SK-N-SH (cell line): Measurements from ENCODE around the gene CNTNAP5. TPM values are rescaled to one million over a fixed set of nuclear protein-coding genes. Genes with fewer than 3 reads are reported as not detected.

Source experiments
- CTCF ChIA-PET: fragments of 300-600, 350-600 bp; formaldehyde crosslinking; extraction: SDS; loops from one replicate; lab custom pipeline; 2021; lab: Yijun Ruan, JAX
- POLR2A ChIA-PET: fragments of 350-600 bp; sonication (Branson Sonifier 250); formaldehyde crosslinking; extraction: SDS; loops from one replicate; lab custom pipeline; 2020; ENCODE audit warnings: antibody characterized with exemption, inconsistent platforms; lab: Yijun Ruan, JAX
- DNase-seq: peaks from one replicate; pipeline ENCODE4 v3.0.0; 2012
- H2AFZ ChIP-seq: fragments of 200-600 bp; sonication (generic); 2 replicates; pipeline ENCODE4 v1.8.1; 2016; ENCODE audit warnings: antibody characterized with exemption, mild to moderate bottlenecking, low read depth
- H3F3A ChIP-seq: fragments of 200-600 bp; sonication (generic); replicated peaks from 2 replicates; pipeline ENCODE3; 2016; ENCODE audit warnings: antibody characterized with exemption, mild to moderate bottlenecking; ENCODE audit not compliant: insufficient read depth
- H3K27ac ChIP-seq, 2 experiments: fragments of 200-500 bp in 1 of 2; fragments of 200-600 bp in 1 of 2; sonication (Bioruptor generic) in 1 of 2; sonication (generic), shearing (Covaris generic) in 1 of 2; 2 replicates each; pipeline versions ENCODE4 v1.5.1 to v1.6.1; 2014 to 2016; ENCODE audit warnings: low read depth in 2 of 2, inconsistent platforms in 1 of 2, low read length in 1 of 2, mild to moderate bottlenecking in 1 of 2, mixed read lengths in 1 of 2
- H3K27me3 ChIP-seq: fragments of 200-600 bp; sonication (generic), shearing (Covaris generic); 2 replicates; pipeline ENCODE4 v1.6.1; 2016; ENCODE audit warnings: mixed run types; ENCODE audit not compliant: insufficient read depth
- H3K36me3 ChIP-seq, 2 experiments: fragments of 200-500 bp in 1 of 2; fragments of 200-600 bp in 1 of 2; sonication (Bioruptor generic) in 1 of 2; sonication (generic) in 1 of 2; replicated peaks in 1 of 2; 2 replicates each; pipeline versions ENCODE3 to v1.5.1; 2014 to 2016; ENCODE audit warnings: low read length in 1 of 2, mild to moderate bottlenecking in 1 of 2; ENCODE audit not compliant: insufficient read depth in 2 of 2, control insufficient read depth in 1 of 2
- H3K4me1 ChIP-seq, 2 experiments: fragments of 200-500 bp in 1 of 2; fragments of 200-600 bp in 1 of 2; sonication (Bioruptor generic) in 1 of 2; sonication (generic), shearing (Covaris generic) in 1 of 2; 2 replicates each; pipeline versions ENCODE4 v1.5.1 to v1.6.1; 2014 to 2016; ENCODE audit warnings: low read depth in 1 of 2, low read length in 1 of 2, mixed run types in 1 of 2; ENCODE audit not compliant: insufficient read depth in 2 of 2, control insufficient read depth in 1 of 2
- H3K4me2 ChIP-seq: fragments of 200-600 bp; sonication (generic), shearing (Covaris generic); 2 replicates; pipeline ENCODE4 v1.6.1; 2017; ENCODE audit warnings: mixed run types
- H3K4me3 ChIP-seq, 2 experiments: fragments of 200-500 bp in 1 of 2; fragments of 200-600 bp in 1 of 2; sonication (Bioruptor generic) in 1 of 2; sonication (generic), shearing (Covaris generic) in 1 of 2; 2 replicates each; pipeline versions ENCODE4 v1.5.1 to v1.8.1; 2014 to 2016; ENCODE audit warnings: low read depth in 2 of 2, inconsistent platforms in 1 of 2, low read length in 1 of 2, mild to moderate bottlenecking in 1 of 2, mixed read lengths in 1 of 2, moderate library complexity in 1 of 2
- H3K79me2 ChIP-seq: fragments of 200-600 bp; sonication (generic); 2 replicates; pipeline ENCODE4 v1.8.1; 2017; ENCODE audit warnings: mild to moderate bottlenecking; ENCODE audit not compliant: insufficient read depth
- H3K9ac ChIP-seq: fragments of 200-600 bp; sonication (generic); 2 replicates; pipeline ENCODE4 v1.6.1; 2017; ENCODE audit warnings: mixed run types
- H3K9me2 ChIP-seq: fragments of 200-600 bp; sonication (generic); 2 replicates; pipeline ENCODE4 v1.6.1; 2017; ENCODE audit warnings: mixed run types
- H3K9me3 ChIP-seq: fragments of 200-600 bp; sonication (generic); 2 replicates; pipeline ENCODE4 v1.6.1; 2017; ENCODE audit warnings: mixed run types, mild to moderate bottlenecking, moderate library complexity
- H4K20me1 ChIP-seq: fragments of 200-600 bp; sonication (generic); 2 replicates; pipeline ENCODE4 v1.6.1; 2017; ENCODE audit warnings: mild to moderate bottlenecking, mixed run types; ENCODE audit not compliant: insufficient read depth
- CHD2 ChIP-seq: fragments of 150-350 bp; IDR thresholded peaks from 2 replicates; pipeline ENCODE4 v1.6.1; 2018; ENCODE audit warnings: low read length; ENCODE audit not compliant: partially characterized antibody
- EP300 ChIP-seq, 2 experiments: IDR thresholded peaks; 2 replicates each; pipeline versions ENCODE4 v1.4.0 to v1.6.1; 2012; ENCODE audit warnings: borderline replicate concordance in 1 of 2, low read depth in 1 of 2, low read length in 1 of 2
- FOSL2 ChIP-seq: IDR thresholded peaks from 2 replicates; pipeline ENCODE4 v1.4.0; 2012; ENCODE audit warnings: low read depth, mild to moderate bottlenecking, moderate library complexity, borderline replicate concordance
- GABPA ChIP-seq: IDR thresholded peaks from 2 replicates; pipeline ENCODE4 v1.4.0; 2012; ENCODE audit warnings: low read depth, mild to moderate bottlenecking
- GATA2 ChIP-seq: sonication (generic); formaldehyde crosslinking; IDR thresholded peaks from 2 replicates; pipeline ENCODE4 v1.5.0; 2020; ENCODE audit warnings: mild to moderate bottlenecking, missing genetic modification reagents
- MAX ChIP-seq: IDR thresholded peaks from 2 replicates; pipeline ENCODE4 v1.4.0; 2012; ENCODE audit warnings: low read depth
- NRF1 ChIP-seq: IDR thresholded peaks from 2 replicates; pipeline ENCODE4 v1.6.1; 2012; ENCODE audit warnings: low read depth, mild to moderate bottlenecking, low read length
- POLR2AphosphoS5 ChIP-seq: IDR thresholded peaks from 2 replicates; pipeline ENCODE4 v1.6.1; 2012; ENCODE audit warnings: low read depth, low read length
- RAD21 ChIP-seq: IDR thresholded peaks from 2 replicates; pipeline ENCODE4 v1.6.1; 2012; ENCODE audit warnings: mild to moderate bottlenecking, low read length
- RCOR1 ChIP-seq: fragments of 150-350 bp; IDR thresholded peaks from 2 replicates; pipeline ENCODE4 v1.6.1; 2017; ENCODE audit warnings: antibody characterized with exemption, low read length
- RXRA ChIP-seq: IDR thresholded peaks from 2 replicates; pipeline ENCODE4 v1.4.0; 2012; ENCODE audit warnings: low read depth, mild to moderate bottlenecking, borderline replicate concordance
- SIN3A ChIP-seq: IDR thresholded peaks from 2 replicates; pipeline ENCODE4 v1.6.1; 2012; ENCODE audit warnings: low read depth, mild to moderate bottlenecking, low read length, moderate library complexity, borderline replicate concordance
- SMC3 ChIP-seq: IDR thresholded peaks from 2 replicates; pipeline ENCODE4 v1.6.1; 2012; ENCODE audit warnings: low read depth, low read length, improper control_type of control experiment
- TEAD4 ChIP-seq: IDR thresholded peaks from 2 replicates; pipeline ENCODE4 v1.4.0; 2012; ENCODE audit warnings: mild to moderate bottlenecking, borderline replicate concordance; ENCODE audit not compliant: insufficient read depth
- YY1 ChIP-seq: IDR thresholded peaks from 2 replicates; pipeline ENCODE4 v1.4.0; 2012; ENCODE audit warnings: low read depth, mild to moderate bottlenecking
- ZBTB33 ChIP-seq: IDR thresholded peaks from 2 replicates; pipeline ENCODE4 v1.4.0; 2012; ENCODE audit warnings: low read depth, borderline replicate concordance
- WGBS: methylation state at CpG from one replicate; pipeline ENCODE4 v1.1.6; 2017; ENCODE audit warnings: low lambda C conversion rate; 5-methylcytosine and 5-hydroxymethylcytosine counted together
- polyA plus RNA-seq, 3 experiments: library from polyadenylated mRNA; depleted of rRNA; stranded (reverse); fragments of >200 nt; gene quantifications; 2 replicates each; pipeline ENCODE4 v1.2.3, GENCODE V29; 2012
- TF ChIP-seq, protein P1 (sequence below): IDR thresholded peaks from 2 replicates; pipeline ENCODE4 v1.4.0; 2012; ENCODE audit warnings: low read depth, borderline replicate concordance
- TF ChIP-seq, protein P2 (sequence below): IDR thresholded peaks from 2 replicates; pipeline ENCODE4 v1.6.1; 2012; ENCODE audit warnings: mild to moderate bottlenecking, low read depth, low read length, moderate library complexity
- TF ChIP-seq, protein P3 (sequence below): fragments of 150-350 bp; IDR thresholded peaks from 2 replicates; pipeline ENCODE4 v1.6.1; 2017; ENCODE audit warnings: antibody characterized with exemption, low read length, low read depth, borderline replicate concordance
- TF ChIP-seq, protein P4 (sequence below): fragments of 150-350 bp; IDR thresholded peaks from 2 replicates; pipeline ENCODE4 v1.6.1; 2016; ENCODE audit warnings: mild to moderate bottlenecking, low read depth, low read length
- TF ChIP-seq, protein P5 (sequence below): IDR thresholded peaks from 2 replicates; pipeline ENCODE4; 2012

CNTNAP5 gene
- polyA plus RNA-seq, 1 of the 3 experiments (the other 2 are of a cell fraction) = 0.08 TPM

DNA sequence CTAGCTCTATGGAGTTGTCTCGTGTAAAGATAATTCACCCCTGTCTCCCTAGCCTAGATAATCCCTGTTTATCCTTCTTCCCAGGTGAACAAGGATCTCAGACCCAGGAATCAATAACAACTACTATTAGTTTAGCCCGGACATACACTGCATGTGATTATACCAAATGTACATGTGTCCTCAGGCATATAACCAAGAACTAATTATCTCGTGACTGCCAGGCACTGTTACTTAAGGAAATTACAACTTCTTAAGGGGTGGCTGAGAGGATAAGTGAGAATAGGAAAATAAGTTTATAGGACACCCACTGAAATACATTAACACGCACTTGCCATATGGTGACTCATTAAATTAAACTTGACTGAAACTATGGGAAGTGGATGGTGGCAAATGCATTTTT, 126.6 kb downstream of the CNTNAP5 start (continued):
- TF ChIP-seq, protein P1, sequence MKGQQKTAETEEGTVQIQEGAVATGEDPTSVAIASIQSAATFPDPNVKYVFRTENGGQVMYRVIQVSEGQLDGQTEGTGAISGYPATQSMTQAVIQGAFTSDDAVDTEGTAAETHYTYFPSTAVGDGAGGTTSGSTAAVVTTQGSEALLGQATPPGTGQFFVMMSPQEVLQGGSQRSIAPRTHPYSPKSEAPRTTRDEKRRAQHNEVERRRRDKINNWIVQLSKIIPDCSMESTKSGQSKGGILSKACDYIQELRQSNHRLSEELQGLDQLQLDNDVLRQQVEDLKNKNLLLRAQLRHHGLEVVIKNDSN = no peak
- TF ChIP-seq CHD2 (no peak), RCOR1 (no peak), NRF1 (no peak)

- POLR2A ChIA-PET = no interaction called here
- Histone ChIP-seq H3K27me3 (no peaks in the 10 kb centered on the region), H3F3A (no peaks in the 10 kb centered on the region), H3K27ac (no peak overlapping the region), H3K4me2 (no peak overlapping the region), H4K20me1 (no peaks in the 10 kb centered on the region), H3K9me2 (no peaks in the 10 kb centered on the region), H3K9me3 (no peaks in the 10 kb centered on the region), H2AFZ (no peak overlapping the region), H3K4me3 (no peak overlapping the region), H3K79me2 (no peaks in the 10 kb centered on the region), H3K9ac (no peak overlapping the region), H3K4me1 (no peaks in the 10 kb centered on the region), H3K36me3 (no peaks in the 10 kb centered on the region)
- CTCF ChIA-PET = no interaction called here
- 38% methylated on average over 8 of the region's 8 CpGs for WGBS
- DNase-seq = no peak
- no peak for TF ChIP-seq NRF1
- TF ChIP-seq, protein P2, sequence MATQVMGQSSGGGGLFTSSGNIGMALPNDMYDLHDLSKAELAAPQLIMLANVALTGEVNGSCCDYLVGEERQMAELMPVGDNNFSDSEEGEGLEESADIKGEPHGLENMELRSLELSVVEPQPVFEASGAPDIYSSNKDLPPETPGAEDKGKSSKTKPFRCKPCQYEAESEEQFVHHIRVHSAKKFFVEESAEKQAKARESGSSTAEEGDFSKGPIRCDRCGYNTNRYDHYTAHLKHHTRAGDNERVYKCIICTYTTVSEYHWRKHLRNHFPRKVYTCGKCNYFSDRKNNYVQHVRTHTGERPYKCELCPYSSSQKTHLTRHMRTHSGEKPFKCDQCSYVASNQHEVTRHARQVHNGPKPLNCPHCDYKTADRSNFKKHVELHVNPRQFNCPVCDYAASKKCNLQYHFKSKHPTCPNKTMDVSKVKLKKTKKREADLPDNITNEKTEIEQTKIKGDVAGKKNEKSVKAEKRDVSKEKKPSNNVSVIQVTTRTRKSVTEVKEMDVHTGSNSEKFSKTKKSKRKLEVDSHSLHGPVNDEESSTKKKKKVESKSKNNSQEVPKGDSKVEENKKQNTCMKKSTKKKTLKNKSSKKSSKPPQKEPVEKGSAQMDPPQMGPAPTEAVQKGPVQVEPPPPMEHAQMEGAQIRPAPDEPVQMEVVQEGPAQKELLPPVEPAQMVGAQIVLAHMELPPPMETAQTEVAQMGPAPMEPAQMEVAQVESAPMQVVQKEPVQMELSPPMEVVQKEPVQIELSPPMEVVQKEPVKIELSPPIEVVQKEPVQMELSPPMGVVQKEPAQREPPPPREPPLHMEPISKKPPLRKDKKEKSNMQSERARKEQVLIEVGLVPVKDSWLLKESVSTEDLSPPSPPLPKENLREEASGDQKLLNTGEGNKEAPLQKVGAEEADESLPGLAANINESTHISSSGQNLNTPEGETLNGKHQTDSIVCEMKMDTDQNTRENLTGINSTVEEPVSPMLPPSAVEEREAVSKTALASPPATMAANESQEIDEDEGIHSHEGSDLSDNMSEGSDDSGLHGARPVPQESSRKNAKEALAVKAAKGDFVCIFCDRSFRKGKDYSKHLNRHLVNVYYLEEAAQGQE = no peak
- TF ChIP-seq, protein P3, sequence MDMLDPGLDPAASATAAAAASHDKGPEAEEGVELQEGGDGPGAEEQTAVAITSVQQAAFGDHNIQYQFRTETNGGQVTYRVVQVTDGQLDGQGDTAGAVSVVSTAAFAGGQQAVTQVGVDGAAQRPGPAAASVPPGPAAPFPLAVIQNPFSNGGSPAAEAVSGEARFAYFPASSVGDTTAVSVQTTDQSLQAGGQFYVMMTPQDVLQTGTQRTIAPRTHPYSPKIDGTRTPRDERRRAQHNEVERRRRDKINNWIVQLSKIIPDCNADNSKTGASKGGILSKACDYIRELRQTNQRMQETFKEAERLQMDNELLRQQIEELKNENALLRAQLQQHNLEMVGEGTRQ = no peak
- no peak for TF ChIP-seq TEAD4
- no peak for TF ChIP-seq GABPA
- TF ChIP-seq ZBTB33 = no peak
- TF ChIP-seq EP300 (IDR thresholded peaks at IDR 0.05; ENCODE audit: borderline replicate concordance in 1 of 2, low read depth in 1 of 2, low read length in 1 of 2) = no peak
- TF ChIP-seq, protein P4, sequence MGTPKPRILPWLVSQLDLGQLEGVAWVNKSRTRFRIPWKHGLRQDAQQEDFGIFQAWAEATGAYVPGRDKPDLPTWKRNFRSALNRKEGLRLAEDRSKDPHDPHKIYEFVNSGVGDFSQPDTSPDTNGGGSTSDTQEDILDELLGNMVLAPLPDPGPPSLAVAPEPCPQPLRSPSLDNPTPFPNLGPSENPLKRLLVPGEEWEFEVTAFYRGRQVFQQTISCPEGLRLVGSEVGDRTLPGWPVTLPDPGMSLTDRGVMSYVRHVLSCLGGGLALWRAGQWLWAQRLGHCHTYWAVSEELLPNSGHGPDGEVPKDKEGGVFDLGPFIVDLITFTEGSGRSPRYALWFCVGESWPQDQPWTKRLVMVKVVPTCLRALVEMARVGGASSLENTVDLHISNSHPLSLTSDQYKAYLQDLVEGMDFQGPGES = no peak
- TF ChIP-seq MAX = no peak
- no peak for TF ChIP-seq GATA2 (CRISPR knock-in tag)
- no peak for TF ChIP-seq RAD21
- no peak for TF ChIP-seq RXRA
- TF ChIP-seq YY1 = no peak
- TF ChIP-seq SMC3 = no peak
- no peak for TF ChIP-seq SIN3A
- no peak for TF ChIP-seq POLR2AphosphoS5
- no peak for TF ChIP-seq FOSL2
- TF ChIP-seq, protein P5, sequence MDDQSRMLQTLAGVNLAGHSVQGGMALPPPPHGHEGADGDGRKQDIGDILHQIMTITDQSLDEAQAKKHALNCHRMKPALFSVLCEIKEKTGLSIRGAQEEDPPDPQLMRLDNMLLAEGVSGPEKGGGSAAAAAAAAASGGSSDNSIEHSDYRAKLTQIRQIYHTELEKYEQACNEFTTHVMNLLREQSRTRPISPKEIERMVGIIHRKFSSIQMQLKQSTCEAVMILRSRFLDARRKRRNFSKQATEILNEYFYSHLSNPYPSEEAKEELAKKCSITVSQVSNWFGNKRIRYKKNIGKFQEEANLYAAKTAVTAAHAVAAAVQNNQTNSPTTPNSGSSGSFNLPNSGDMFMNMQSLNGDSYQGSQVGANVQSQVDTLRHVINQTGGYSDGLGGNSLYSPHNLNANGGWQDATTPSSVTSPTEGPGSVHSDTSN = no peak
These were observed 128.6 kb downstream of the CNTNAP5 start for GRCh38 chr2:124153713-124154112.
